Parathyroid adenoma (tissue), 2 donors: ENCODE results near the gene PIM2.

ENCODE experiments used
- H2AFZ ChIP-seq: fragments of 300-600 bp; sonication (generic); one replicate; pipeline ENCODE4 v1.7.0; 2017; ENCODE audit warnings: antibody characterized with exemption, mild to moderate bottlenecking
- H3K27ac ChIP-seq: fragments of 300-600 bp; sonication (generic); one replicate; pipeline ENCODE4 v1.7.0; 2017
- H3K27me3 ChIP-seq: fragments of 300-600 bp; sonication (generic); one replicate; pipeline ENCODE4 v1.7.0; 2017; ENCODE audit warnings: low read length; ENCODE audit not compliant: control insufficient read depth, insufficient read depth
- H3K36me3 ChIP-seq: fragments of 300-600 bp; sonication (generic); one replicate; pipeline ENCODE4 v1.7.0; 2017; ENCODE audit warnings: low read length; ENCODE audit not compliant: control insufficient read depth, insufficient read depth
- H3K4me1 ChIP-seq: fragments of 300-600 bp; sonication (generic); one replicate; pipeline ENCODE4 v1.7.0; 2017; ENCODE audit warnings: control low read depth
- H3K4me2 ChIP-seq: fragments of 300-600 bp; sonication (generic); one replicate; pipeline ENCODE4 v1.7.0; 2017; ENCODE audit warnings: low read length
- H3K4me3 ChIP-seq: fragments of 300-600 bp; sonication (generic); one replicate; pipeline ENCODE4 v1.7.0; 2017; ENCODE audit warnings: low read depth, low read length
- H3K79me2 ChIP-seq: fragments of 300-600 bp; sonication (generic); one replicate; pipeline ENCODE4 v1.7.0; 2017; ENCODE audit warnings: control low read depth
- H3K9ac ChIP-seq: fragments of 300-600 bp; sonication (generic); one replicate; pipeline ENCODE4 v1.7.0; 2017; ENCODE audit warnings: mild to moderate bottlenecking
- H3K9me3 ChIP-seq: fragments of 300-600 bp; sonication (generic); one replicate; pipeline ENCODE4 v1.7.0; 2017; ENCODE audit warnings: low read length; ENCODE audit not compliant: control insufficient read depth
- TF ChIP-seq, protein P1 (sequence below): fragments of 300-600 bp; sonication (generic); IDR thresholded peaks from one replicate; pipeline ENCODE4 v1.7.0; 2017; ENCODE audit warnings: antibody characterized with exemption, mild to moderate bottlenecking
- donor health status: primary hyperparathyroidism.

Gene PIM2

DNA sequence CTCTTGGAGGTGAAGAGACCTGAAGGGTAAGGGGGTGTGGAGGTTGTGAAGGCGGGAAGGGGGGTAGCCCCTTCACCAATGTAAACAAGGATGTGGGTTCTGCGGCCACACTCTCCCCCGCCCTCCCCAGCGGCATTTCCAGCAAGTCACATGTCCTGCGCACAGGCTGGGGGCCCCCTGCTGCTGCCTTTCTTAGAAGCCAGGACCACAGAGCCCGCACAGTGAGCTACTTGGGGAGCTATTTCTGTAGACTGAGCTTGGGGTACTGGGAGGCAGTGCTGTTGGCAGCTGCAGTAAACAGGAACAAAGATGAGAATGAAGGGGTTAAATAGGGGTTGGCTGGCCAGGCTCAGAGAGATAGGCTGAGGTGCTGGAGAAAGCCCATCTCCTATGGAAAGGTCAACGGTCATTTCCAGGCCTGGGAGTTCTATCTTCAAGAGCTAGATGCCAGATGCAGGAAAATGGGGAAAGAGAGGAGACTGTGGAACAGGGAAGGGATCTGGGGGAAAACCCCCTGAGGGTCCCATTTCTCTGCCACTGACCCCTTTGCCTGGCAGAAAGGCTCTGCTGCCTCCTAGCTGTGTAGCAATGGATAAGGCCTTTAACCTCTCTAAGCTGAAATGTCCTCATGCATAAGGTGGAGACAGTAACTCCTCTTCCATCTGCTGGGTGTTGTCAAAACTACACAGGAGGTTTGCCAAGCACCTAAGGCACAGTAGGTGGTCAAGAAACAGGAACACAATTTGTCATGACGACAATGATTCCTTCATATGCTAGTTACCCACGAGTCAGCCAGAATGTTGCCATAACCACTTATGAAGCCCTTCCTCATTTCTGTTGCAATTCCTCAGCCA is 18.5 kb upstream of the PIM2 start:
- Histone ChIP-seq H3K9ac (no peak overlapping the region), H3K4me1 (peaks cover 2% of the 10 kb centered on the region)

DNA sequence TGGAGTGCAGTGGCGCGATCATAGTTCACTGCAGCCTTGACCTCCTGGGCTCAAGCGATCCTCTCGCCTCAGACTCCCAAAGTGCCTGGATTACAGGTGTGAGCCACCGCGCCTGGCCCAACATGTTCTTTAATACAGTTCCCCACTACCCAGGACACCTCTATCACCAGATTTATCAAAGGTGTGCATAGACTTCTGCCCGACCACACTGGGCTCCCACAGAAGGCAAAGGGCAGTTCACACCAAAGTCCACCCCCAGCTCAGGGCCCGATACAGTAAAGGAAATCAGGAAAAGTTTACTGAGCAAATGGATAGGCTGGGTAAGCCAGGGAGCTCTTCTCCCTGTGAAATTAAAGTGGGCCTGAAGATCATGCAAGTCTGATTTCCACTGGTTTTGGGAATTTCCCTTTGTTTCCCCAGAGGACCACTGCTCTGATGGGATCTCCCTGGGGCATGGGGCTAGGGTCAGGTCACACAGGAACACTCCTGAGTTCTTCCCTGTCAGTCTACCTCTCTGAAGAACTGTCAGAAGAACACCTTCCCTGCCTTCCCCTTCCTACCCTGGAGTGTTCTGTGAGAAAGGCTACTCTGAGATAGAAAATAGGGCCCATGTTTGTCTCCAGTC is 17.7 kb upstream of the PIM2 start:
- H3K4me3 ChIP-seq, result no peak overlapping the region

More for the DNA sequence above, 18.5 kb upstream of the PIM2 start:
- TF ChIP-seq, protein P1, sequence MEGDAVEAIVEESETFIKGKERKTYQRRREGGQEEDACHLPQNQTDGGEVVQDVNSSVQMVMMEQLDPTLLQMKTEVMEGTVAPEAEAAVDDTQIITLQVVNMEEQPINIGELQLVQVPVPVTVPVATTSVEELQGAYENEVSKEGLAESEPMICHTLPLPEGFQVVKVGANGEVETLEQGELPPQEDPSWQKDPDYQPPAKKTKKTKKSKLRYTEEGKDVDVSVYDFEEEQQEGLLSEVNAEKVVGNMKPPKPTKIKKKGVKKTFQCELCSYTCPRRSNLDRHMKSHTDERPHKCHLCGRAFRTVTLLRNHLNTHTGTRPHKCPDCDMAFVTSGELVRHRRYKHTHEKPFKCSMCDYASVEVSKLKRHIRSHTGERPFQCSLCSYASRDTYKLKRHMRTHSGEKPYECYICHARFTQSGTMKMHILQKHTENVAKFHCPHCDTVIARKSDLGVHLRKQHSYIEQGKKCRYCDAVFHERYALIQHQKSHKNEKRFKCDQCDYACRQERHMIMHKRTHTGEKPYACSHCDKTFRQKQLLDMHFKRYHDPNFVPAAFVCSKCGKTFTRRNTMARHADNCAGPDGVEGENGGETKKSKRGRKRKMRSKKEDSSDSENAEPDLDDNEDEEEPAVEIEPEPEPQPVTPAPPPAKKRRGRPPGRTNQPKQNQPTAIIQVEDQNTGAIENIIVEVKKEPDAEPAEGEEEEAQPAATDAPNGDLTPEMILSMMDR, result no peak
- no peak overlapping the region for H3K4me3 ChIP-seq
- H3K9me3 ChIP-seq, result no peaks in the 10 kb centered on the region
- no peak overlapping the region for H2AFZ ChIP-seq
- H3K36me3 ChIP-seq, result no peaks in the 10 kb centered on the region
- H3K27me3 ChIP-seq, result no peaks in the 10 kb centered on the region
- no peak overlapping the region for H3K4me2 ChIP-seq
- H3K27ac ChIP-seq, result no peak overlapping the region
- H3K79me2 ChIP-seq, result peaks cover 27% of the 10 kb centered on the region

DNA sequence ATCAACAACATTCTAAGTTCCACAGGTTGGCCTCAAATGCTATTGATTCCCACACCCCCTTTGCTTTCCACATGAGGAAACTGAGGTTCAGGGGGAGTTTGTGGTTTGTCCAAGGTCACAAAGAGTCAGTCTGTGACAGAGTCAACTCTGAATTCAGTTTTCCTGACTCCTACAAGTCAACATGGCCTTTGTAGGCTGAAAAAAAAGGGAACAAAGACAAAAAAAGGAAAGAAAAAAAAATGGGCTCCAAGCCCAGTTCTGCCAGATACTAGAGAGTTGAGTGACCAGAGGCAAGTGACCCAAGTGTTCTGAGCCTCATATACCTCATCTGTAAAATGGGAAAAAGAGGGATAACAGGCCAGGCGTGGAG is 16.5 kb upstream of the PIM2 start:
- no peak overlapping the region for H3K27ac ChIP-seq
- H3K27me3 ChIP-seq, result no peaks in the 10 kb centered on the region
- TF ChIP-seq, protein P1, result no peak
- H3K36me3 ChIP-seq, result no peaks in the 10 kb centered on the region
- H3K9me3 ChIP-seq, result no peaks in the 10 kb centered on the region
- H3K4me2 ChIP-seq, result no peak overlapping the region
- peaks cover under 1% of the 10 kb centered on the region for H3K4me1 ChIP-seq
- no peak overlapping the region for H3K9ac ChIP-seq
- H3K79me2 ChIP-seq, result peaks cover 12% of the 10 kb centered on the region
- H2AFZ ChIP-seq, result no peak overlapping the region
- H3K4me3 ChIP-seq, result no peak overlapping the region

More for the DNA sequence above, 17.7 kb upstream of the PIM2 start:
- Histone ChIP-seq H3K27me3 (no peaks in the 10 kb centered on the region), H3K9ac (no peak overlapping the region), H3K4me1 (peaks cover 2% of the 10 kb centered on the region), H3K27ac (no peak overlapping the region), H3K79me2 (peaks cover 22% of the 10 kb centered on the region), H3K36me3 (no peaks in the 10 kb centered on the region), H2AFZ (no peak overlapping the region), H3K4me2 (no peak overlapping the region), H3K9me3 (no peaks in the 10 kb centered on the region)
- TF ChIP-seq, protein P1, result no peak

DNA sequence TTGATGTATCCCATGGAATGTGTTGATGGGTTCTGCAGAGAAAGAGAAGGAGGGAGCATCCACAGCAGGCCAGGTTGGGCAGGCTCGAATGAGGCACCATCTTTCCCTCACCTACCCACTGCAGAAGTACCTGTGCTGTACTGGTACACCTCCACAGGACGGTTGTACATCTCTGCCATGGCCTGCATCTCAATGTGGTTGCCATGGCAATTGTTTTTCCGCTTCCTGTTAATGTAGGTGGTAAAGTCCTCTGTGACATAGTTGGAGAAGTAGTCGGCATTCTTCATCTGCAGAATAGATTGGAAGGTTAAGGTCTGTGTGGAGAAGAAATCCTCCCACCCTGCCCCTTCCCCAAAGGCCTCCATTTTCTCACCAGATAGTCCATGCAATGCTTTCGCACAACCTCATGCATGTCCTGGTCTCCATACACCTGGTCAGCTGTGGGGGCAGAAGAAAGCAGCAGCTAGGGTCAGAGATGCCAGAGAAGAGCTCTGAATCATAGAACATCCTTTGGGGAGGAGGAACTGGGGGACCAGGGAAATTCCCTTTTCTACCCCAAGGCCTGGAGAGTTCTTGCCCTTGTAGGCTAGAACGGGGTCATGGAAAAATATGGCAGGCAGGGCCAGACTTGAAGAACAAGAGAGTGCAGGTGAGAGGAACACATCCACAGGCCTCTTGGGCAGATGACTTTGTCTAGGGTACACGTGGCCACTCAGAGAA is 15.9 kb upstream of the PIM2 start:
- no peaks in the 10 kb centered on the region for H3K9me3 ChIP-seq
- H3K36me3 ChIP-seq, result no peaks in the 10 kb centered on the region
- no peak overlapping the region for H3K9ac ChIP-seq
- peaks cover 8% of the 10 kb centered on the region for H3K79me2 ChIP-seq
- H2AFZ ChIP-seq, result no peak overlapping the region
- no peaks in the 10 kb centered on the region for H3K27me3 ChIP-seq
- no peak overlapping the region for H3K27ac ChIP-seq
- H3K4me2 ChIP-seq, result no peak overlapping the region
- no peaks in the 10 kb centered on the region for H3K4me1 ChIP-seq
- TF ChIP-seq, protein P1, result no peak
- no peak overlapping the region for H3K4me3 ChIP-seq
